Stimulated activated CD8-positive, alpha-beta memory T cell treated with anti-CD3 and anti-CD28 coated beads, Interleukin-2, amount 100 ng/mL, for 1 hour (primary cell): ENCODE data around the gene STRA6.

ENCODE experiments used
- DNase-seq, 2 donors: peaks; one replicate each; pipeline ENCODE4 v3.0.0-alpha.2; 2020; ENCODE audit warnings: low read depth in 2 of 2

Gene STRA6, protein sequence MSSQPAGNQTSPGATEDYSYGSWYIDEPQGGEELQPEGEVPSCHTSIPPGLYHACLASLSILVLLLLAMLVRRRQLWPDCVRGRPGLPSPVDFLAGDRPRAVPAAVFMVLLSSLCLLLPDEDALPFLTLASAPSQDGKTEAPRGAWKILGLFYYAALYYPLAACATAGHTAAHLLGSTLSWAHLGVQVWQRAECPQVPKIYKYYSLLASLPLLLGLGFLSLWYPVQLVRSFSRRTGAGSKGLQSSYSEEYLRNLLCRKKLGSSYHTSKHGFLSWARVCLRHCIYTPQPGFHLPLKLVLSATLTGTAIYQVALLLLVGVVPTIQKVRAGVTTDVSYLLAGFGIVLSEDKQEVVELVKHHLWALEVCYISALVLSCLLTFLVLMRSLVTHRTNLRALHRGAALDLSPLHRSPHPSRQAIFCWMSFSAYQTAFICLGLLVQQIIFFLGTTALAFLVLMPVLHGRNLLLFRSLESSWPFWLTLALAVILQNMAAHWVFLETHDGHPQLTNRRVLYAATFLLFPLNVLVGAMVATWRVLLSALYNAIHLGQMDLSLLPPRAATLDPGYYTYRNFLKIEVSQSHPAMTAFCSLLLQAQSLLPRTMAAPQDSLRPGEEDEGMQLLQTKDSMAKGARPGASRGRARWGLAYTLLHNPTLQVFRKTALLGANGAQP

GRCh38 chr15:74202452-74203401 is at the start of gene STRA6:
TSS of gene STRA6 (minus strand) at chr15:74202787. CDS start at chr15:74202267, 520 bp downstream.
- no peak for DNase-seq

- no peak for DNase-seq
Observed at GRCh38 chr15:74252291-74252690, 49.7 kb upstream of the STRA6 start.

DNA sequence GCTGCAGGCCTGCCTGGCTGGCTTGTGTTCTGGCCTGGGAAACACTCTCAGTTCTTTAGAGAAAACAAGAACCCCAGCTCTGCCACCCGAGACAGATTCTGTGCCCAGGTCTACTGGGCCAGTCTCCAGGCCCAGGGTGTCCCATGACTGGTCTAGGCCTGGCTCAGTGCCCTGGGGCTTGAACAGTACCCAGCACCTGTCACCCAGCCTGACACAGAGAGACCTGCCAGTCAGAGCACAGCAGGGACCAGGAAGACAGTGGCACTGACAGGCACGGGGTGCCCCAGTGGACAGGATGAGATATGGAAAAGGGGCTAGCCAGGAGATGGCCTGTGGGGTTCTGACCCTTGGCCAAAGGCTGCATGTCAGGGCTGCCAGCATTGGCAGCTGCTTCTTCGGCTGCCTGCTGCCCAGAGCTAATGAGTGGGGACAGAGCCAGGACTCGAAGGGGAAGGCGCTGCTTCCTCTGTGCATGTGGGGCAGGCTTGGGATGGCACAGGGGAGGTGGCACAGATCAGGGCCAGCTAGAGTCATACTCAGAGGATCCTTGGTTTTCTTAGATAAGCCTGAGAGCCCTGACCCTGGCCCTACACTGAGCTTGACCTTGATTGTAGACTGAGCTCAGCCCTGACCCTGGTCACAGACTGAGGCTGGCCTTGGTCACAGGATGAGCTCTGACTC is 48.7 kb upstream of the STRA6 start:
- DNase-seq: no peak

- no peak for DNase-seq
Observed at GRCh38 chr15:74250266-74250665, 47.7 kb upstream of the STRA6 start.

GRCh38 chr15:74245342-74245931 is 42.9 kb upstream of the STRA6 start:
- no peak for DNase-seq

- no peak for DNase-seq
Observed at GRCh38 chr15:74244822-74245341, 42.3 kb upstream of the STRA6 start.

DNA sequence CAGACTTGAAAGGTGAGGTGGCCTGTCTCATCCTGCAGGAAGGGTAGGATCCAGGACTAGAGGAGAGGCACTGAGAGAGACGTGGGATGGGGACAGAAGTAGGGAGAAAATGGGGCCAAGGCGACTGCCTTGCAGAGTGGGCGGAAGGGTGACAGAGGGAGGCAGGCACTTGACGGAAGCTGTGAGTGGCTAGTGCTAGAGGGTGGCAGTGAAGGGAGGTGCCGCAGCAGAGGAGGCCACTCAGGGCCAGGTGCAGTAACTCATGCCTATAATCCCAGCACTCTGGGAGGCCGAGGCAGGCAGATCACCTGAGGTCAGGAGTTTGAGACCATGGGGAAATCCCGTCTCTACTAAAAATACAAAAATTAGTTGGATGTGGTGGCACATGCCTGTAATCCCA is 40.8 kb upstream of the STRA6 start:
- no peak for DNase-seq

GRCh38 chr15:74242441-74243185 is 40.0 kb upstream of the STRA6 start:
- no peak for DNase-seq

DNA sequence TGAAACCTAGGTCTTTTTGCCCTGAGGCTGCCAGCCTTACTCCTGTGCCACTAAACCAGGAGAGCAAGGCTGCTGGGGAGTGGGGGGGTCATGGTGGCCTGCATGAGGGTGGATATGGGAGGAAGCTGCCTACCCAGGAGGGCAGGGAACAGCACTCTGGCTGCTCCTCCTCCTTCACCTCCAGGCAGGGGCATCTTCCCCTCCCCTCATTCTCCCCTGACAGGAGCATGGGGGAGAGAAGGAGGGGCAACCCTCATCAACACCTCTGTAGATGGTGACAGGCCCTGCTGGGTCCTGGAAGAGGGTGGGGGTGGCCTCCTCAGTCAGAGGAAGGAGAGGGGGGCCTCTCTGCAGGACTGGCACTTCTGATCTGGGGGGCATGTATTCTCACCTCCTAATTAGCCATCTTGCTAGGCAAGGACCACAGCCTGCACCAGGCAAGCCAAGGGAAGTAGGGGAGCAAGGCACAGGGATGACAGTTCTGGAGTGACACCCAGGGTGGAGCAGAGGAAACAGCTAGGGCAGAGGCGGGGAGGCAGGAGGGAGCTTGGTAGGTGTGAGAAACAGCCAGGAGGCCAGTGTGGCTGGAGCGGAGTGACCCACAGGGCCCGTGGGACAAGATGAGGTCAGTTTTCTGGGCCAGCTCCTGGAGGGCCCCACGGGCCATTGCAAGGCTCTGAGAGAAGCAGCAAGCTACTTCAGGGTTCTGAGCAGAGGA is 38.5 kb upstream of the STRA6 start:
- DNase-seq: no peak

DNA sequence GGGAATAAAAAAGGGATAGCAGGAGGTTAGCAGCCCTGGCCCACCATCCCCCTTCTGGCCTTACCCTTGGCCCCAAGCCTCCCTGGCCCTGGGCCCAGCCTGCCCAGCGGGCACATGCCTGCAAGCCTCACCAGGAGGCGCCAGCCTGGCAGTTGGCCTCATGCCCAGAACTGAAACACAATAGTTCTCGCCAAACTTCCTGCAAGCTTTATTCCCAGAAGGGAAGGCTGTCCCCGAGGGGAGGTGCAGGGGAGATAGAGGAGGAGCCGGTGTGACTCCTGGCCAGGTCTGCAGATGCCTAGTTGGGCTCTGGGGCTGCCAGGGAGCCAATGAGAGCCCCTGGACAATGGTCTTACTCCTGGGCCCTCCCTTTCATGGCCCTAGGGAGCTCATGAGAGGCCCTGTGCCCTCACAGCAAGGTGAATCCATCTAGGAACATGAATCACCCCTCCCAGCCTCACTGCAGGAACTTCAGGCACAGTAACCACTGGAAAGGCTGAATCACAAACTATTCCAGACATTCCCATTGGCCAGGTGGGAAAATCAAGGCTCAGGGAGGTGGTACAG is 37.5 kb upstream of the STRA6 start:
- DNase-seq: no peak

DNA sequence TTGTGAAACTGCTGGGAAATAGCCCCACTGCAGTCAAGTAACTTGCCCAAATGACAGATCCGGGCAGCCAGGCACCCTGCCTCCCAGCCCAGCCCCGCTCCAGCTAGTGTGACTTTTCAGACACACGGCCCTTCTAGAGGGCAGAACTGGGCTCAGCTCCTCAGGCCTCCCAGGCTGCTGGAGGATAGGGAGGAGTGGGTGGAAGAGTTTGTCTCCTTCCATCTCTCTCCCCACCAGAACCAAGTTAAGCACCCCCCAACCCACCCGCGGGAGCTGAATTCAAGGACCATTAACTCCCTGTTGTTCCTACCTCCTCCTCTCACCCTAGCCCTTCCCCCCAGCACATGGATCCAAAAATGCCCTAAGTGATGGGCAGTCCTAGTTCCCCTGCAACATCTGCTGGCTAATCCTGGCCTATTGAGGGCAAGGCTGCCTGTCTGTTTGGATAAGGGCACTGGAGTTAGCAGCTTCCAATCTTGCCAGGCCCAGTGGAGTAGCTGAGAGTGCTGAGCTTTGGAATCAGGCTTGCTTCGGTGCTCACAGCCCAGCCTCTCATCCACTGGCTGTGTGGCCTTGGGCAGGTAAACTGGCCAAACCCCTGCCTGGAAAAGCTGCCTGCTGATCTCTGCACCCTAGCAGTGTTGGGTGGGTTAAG is 36.6 kb upstream of the STRA6 start:
- DNase-seq: no peak

GRCh38 chr15:74235962-74236361 is 33.4 kb upstream of the STRA6 start, which contains the start of gene CCDC33:
TSS of gene CCDC33 (plus strand) at chr15:74236326. CDS start at chr15:74236720, 394 bp downstream.
- DNase-seq: no peak

DNA sequence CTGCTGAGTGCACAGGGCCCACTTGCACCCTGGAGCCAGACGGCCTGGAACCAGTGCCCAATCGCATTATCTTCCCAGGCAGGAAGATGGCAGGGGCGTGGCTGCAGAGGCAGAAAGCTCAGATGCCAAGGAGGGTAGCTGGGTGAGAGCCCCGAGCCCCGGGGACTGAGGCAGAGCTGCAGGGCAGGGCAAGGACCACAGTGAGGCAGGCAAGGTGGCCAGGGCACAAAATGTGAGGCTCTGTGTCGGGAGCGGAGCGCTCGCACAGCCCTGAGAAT is 31.9 kb upstream of the STRA6 start:
- no peak for DNase-seq

- no peak for DNase-seq
Observed at GRCh38 chr15:74233851-74234597, 31.4 kb upstream of the STRA6 start.

GRCh38 chr15:74233373-74233772 is 30.8 kb upstream of the STRA6 start:
- no peak for DNase-seq

- no peak for DNase-seq
Observed at GRCh38 chr15:74231475-74231874, 28.9 kb upstream of the STRA6 start.

DNA sequence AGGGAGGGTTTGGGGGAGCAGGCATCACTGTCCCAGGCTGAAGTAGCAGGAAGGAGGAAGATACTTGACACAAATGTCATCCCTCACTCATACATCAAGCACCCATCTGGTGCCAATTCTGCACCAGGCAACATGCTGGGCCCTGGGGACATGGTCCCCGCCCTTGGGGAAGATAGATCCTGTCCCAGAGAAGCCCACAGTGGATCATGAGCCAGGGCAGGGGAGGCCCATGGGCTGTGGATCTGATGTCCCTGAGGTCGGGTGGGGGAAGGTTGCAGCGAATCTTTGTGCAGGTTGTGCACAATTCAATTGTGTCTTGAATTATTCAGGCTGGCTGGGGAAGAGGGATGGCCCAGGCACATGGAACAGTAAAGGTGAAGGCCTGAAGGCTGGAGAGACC is 27.1 kb upstream of the STRA6 start:
- no peak for DNase-seq

- DNase-seq: no peak
Observed at GRCh38 chr15:74228723-74229081, 26.1 kb upstream of the STRA6 start.
